Measurements from ENCODE around the gene NTHL1.

Gene NTHL1

DNA sequence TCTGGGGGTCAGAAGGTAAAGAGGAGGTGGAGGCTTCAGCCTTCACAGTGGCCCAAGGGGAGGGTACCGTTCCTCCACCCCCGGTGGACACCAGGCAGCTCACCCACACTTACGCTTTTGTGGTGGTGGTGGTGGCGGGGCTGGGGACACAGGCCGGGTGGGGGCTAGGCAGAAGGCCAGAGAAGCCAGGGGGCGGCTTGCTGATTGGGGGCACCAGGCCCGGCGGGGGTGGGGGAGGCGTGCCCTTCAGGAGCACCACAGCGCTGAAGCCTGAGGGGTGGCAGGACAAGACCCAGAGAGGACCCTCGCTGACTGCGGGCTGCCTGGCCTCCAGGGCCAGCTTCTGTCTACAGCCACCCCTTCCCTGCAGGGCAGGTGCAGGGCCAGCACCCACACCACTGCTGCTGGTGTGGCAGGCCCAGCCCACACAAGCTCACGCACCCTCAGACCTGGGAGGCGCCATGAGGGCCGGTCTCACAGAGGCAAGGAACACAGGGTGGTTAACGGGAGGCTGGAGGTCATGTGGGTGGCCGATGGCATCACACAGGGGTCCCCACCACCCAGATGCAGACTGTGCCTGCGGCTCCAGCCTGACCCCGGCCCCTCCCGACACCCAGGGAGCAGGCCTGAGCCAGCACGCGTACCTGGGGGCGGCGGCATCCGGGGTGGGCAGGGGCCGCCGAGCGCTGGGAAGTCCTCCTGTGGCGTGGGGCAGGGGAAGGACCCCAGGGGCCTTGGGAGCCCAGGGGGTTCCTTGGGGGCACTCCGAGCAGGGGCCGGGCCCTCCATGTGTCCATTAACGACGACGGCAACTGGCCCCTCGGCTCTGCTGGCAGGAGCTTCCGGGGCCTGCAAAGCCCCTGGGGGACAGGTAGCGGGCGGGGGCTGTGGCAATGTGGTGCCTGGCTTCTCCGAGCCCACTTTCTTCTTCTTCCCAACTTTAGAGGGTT lies 48.5 kb downstream of the NTHL1 start (continued):
- TF ChIP-seq, protein P1, sequence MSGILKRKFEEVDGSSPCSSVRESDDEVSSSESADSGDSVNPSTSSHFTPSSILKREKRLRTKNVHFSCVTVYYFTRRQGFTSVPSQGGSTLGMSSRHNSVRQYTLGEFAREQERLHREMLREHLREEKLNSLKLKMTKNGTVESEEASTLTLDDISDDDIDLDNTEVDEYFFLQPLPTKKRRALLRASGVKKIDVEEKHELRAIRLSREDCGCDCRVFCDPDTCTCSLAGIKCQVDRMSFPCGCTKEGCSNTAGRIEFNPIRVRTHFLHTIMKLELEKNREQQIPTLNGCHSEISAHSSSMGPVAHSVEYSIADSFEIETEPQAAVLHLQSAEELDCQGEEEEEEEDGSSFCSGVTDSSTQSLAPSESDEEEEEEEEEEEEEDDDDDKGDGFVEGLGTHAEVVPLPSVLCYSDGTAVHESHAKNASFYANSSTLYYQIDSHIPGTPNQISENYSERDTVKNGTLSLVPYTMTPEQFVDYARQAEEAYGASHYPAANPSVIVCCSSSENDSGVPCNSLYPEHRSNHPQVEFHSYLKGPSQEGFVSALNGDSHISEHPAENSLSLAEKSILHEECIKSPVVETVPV (CRISPR knock-in tag; IDR thresholded peaks at IDR 0.05) = no peak
- TF ChIP-seq ZFP30 (CRISPR knock-in tag; IDR thresholded peaks at IDR 0.05) = no peak

- ATAC-seq = no peak
Observed at GRCh38 chr16:1998360-1998835, 49.2 kb downstream of the NTHL1 start.

DNA sequence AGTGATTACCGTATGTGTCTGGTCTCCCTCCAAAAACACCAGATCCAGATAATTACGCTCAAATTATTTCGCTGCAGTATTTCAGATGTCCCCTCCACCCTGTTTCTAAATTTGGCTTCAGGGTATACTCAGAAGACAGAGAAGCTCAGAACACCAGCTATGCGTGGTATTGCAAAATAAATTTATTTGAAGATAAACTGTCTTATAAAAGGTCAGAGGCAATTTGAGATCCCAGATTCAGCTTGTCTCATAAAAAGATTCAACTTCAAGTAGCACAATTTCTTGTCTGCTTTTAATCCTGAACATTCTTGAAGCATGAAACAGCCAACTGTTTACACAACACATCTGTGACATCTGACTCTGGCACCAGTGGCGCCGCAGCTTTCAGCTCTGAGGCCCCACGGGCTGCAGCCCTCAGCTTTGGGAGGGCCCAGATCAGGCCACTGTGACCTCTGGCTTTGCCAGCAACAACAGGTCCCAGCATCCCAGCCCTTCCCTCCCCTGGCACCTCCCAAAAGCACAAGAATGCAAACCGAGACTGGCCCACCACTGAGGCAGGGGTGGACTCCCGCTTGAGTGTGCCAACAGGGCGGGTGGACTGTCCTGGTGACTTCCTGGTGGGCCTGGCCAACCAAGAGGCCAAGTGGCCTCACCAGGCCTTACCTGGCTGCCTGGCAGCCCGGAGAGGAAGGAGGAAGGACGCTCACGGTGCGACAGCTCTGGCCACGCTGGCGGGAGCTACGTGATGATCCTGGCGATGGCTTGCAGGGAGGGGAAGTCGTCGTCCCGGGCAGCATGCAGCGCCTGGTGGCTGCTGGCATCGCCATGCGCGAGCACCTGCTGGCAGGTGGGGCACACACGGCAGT lies 49.9 kb downstream of the NTHL1 start:
- TF ChIP-seq ZNF70 (CRISPR knock-in tag; IDR thresholded peaks at IDR 0.05) = no peak
- no peak for TF ChIP-seq ESRRG (CRISPR knock-in tag; IDR thresholded peaks at IDR 0.05)
- no peak for TF ChIP-seq TOX (CRISPR knock-in tag; IDR thresholded peaks at IDR 0.05; ENCODE audit: borderline replicate concordance)
- no peak for TF ChIP-seq ISL1 (CRISPR knock-in tag; IDR thresholded peaks at IDR 0.05)
- TF ChIP-seq, protein P1 (CRISPR knock-in tag; IDR thresholded peaks at IDR 0.05) = no peak
- TF ChIP-seq GLIS3 (CRISPR knock-in tag; IDR thresholded peaks at IDR 0.05) = no peak
- no peak for TF ChIP-seq CREB5 (CRISPR knock-in tag; IDR thresholded peaks at IDR 0.05; ENCODE audit: low read depth)
- TF ChIP-seq BACH2 (CRISPR knock-in tag; IDR thresholded peaks at IDR 0.05; ENCODE audit: borderline replicate concordance) = no peak
- TF ChIP-seq, protein P2, sequence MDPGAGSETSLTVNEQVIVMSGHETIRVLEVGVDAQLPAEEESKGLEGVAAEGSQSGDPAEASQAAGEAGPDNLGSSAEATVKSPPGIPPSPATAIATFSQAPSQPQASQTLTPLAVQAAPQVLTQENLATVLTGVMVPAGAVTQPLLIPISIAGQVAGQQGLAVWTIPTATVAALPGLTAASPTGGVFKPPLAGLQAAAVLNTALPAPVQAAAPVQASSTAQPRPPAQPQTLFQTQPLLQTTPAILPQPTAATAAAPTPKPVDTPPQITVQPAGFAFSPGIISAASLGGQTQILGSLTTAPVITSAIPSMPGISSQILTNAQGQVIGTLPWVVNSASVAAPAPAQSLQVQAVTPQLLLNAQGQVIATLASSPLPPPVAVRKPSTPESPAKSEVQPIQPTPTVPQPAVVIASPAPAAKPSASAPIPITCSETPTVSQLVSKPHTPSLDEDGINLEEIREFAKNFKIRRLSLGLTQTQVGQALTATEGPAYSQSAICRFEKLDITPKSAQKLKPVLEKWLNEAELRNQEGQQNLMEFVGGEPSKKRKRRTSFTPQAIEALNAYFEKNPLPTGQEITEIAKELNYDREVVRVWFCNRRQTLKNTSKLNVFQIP (CRISPR knock-in tag; IDR thresholded peaks at IDR 0.05; ENCODE audit: borderline replicate concordance, low read depth) = no peak
- no peak for TF ChIP-seq TCF4 (CRISPR knock-in tag; IDR thresholded peaks at IDR 0.05; ENCODE audit: borderline replicate concordance)
- TF ChIP-seq ZNF8 (CRISPR knock-in tag; IDR thresholded peaks at IDR 0.05) = no peak
- TF ChIP-seq ZFP3 (CRISPR knock-in tag; IDR thresholded peaks at IDR 0.05) = no peak
- no peak for TF ChIP-seq SNAI2 (CRISPR knock-in tag; IDR thresholded peaks at IDR 0.05)
- no peak for ATAC-seq

More at GRCh38 chr16:1998360-1998835, 49.2 kb downstream of the NTHL1 start:
- TF ChIP-seq GLIS3 (CRISPR knock-in tag; IDR thresholded peaks at IDR 0.05) = no peak
- no peak for TF ChIP-seq ISL1 (CRISPR knock-in tag; IDR thresholded peaks at IDR 0.05)

- no peak for ATAC-seq
- TF ChIP-seq, protein P1 (CRISPR knock-in tag; IDR thresholded peaks at IDR 0.05) = no peak
- TF ChIP-seq BACH2 (CRISPR knock-in tag; IDR thresholded peaks at IDR 0.05; ENCODE audit: borderline replicate concordance) = no peak
- TF ChIP-seq ARNTL (CRISPR knock-in tag; IDR thresholded peaks at IDR 0.05; ENCODE audit: borderline replicate concordance, low read depth) = no peak
- no peak for TF ChIP-seq CREB5 (CRISPR knock-in tag; IDR thresholded peaks at IDR 0.05; ENCODE audit: low read depth)
- TF ChIP-seq TCF4 (CRISPR knock-in tag; IDR thresholded peaks at IDR 0.05; ENCODE audit: borderline replicate concordance) = no peak
- TF ChIP-seq, protein P2 (CRISPR knock-in tag; IDR thresholded peaks at IDR 0.05; ENCODE audit: borderline replicate concordance, low read depth) = no peak
- no peak for TF ChIP-seq ZC3H10 (CRISPR knock-in tag; IDR thresholded peaks at IDR 0.05)
- no peak for TF ChIP-seq ZNF70 (CRISPR knock-in tag; IDR thresholded peaks at IDR 0.05)
- TF ChIP-seq, protein P3, sequence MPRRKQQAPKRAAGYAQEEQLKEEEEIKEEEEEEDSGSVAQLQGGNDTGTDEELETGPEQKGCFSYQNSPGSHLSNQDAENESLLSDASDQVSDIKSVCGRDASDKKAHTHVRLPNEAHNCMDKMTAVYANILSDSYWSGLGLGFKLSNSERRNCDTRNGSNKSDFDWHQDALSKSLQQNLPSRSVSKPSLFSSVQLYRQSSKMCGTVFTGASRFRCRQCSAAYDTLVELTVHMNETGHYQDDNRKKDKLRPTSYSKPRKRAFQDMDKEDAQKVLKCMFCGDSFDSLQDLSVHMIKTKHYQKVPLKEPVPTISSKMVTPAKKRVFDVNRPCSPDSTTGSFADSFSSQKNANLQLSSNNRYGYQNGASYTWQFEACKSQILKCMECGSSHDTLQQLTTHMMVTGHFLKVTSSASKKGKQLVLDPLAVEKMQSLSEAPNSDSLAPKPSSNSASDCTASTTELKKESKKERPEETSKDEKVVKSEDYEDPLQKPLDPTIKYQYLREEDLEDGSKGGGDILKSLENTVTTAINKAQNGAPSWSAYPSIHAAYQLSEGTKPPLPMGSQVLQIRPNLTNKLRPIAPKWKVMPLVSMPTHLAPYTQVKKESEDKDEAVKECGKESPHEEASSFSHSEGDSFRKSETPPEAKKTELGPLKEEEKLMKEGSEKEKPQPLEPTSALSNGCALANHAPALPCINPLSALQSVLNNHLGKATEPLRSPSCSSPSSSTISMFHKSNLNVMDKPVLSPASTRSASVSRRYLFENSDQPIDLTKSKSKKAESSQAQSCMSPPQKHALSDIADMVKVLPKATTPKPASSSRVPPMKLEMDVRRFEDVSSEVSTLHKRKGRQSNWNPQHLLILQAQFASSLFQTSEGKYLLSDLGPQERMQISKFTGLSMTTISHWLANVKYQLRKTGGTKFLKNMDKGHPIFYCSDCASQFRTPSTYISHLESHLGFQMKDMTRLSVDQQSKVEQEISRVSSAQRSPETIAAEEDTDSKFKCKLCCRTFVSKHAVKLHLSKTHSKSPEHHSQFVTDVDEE (CRISPR knock-in tag; IDR thresholded peaks at IDR 0.05) = no peak
Observed at GRCh38 chr16:1993731-1994131, 53.9 kb downstream of the NTHL1 start.
